Subcutaneous abdominal adipose tissue (tissue), 5 donors: Measurements from ENCODE around the gene MACF1.

Experiments
- H3K27ac ChIP-seq: one replicate; pipeline ENCODE4 v1.7.0; 2013; ENCODE audit warnings: low read depth, mild to moderate bottlenecking, inconsistent platforms, low read length, moderate library complexity
- H3K27me3 ChIP-seq, 5 donors: one replicate each; pipeline ENCODE4 v1.7.0; 2013; ENCODE audit warnings: low read length in 5 of 5, inconsistent platforms in 1 of 5; ENCODE audit not compliant: control insufficient read depth in 5 of 5, insufficient read depth in 4 of 5
- H3K36me3 ChIP-seq, 5 donors: one replicate each; pipeline ENCODE4 v1.7.0; 2013; ENCODE audit warnings: low read length in 5 of 5; ENCODE audit not compliant: control insufficient read depth in 5 of 5, insufficient read depth in 5 of 5
- H3K4me1 ChIP-seq, 5 donors: one replicate each; pipeline ENCODE4 v1.7.0; 2013; ENCODE audit warnings: low read length in 5 of 5, mild to moderate bottlenecking in 3 of 5, moderate library complexity in 1 of 5; ENCODE audit not compliant: control insufficient read depth in 5 of 5, insufficient read depth in 5 of 5
- H3K4me3 ChIP-seq, 5 donors: one replicate each; pipeline ENCODE4 v1.7.0; 2013; ENCODE audit warnings: low read length in 5 of 5, low read depth in 1 of 5
- H3K9ac ChIP-seq, 5 donors: one replicate each; pipeline ENCODE4 v1.7.0; 2013; ENCODE audit warnings: low read length in 5 of 5, mild to moderate bottlenecking in 4 of 5, moderate library complexity in 3 of 5
- H3K9me3 ChIP-seq, 5 donors: one replicate each; pipeline ENCODE4 v1.7.0; 2013; ENCODE audit warnings: low read length in 5 of 5; ENCODE audit not compliant: control insufficient read depth in 5 of 5
- donor health status: healthy.
- donor health status: healthy.
- donor health status: healthy.
- donor health status: healthy.
- donor health status: healthy.

Gene MACF1

DNA sequence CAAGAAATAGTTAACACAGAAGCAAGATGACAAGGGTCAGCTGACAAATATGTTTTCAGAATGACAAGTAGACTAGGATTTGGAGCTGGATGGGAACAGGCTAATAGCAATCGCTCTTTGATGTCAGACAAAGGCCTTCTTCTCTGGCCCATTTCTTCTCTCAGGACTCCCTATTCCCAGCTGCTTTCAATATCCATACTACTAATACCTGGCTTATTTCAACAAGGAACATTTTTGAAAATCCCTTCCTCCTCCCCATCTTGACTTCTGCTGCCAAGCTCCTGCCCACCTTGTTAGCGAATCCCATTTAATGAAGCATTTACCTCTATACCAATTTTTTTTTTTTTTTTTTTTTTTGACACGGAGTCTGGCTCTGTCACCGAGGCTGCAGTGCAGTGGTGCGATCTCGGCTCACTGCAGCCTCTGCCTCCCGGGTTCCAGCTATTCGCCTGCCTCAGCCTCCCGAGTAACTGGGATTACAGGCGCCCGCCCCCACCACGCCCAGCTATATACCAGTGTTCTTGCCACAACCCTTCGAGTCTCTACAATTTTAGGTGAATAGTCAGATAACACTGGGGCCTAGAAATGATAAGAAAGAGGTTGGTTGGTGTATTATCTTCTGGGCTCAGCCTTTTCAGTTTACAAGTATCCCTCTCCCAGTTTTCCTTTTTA lies 68.4 kb downstream of the MACF1 start:
- Histone ChIP-seq H3K9ac (peak overlapping the region in 2 of 5 donors; percentile 22 to 26), H3K4me1 (peaks cover 4 to 42% (median 35%) of the 10 kb centered on the region in 5 donors), H3K36me3 (peaks cover 0 to 6% (median 0%) of the 10 kb centered on the region in 5 donors), H3K9me3 (no peaks in the 10 kb centered on the region), H3K27me3 (no peaks in the 10 kb centered on the region), H3K27ac (peak overlapping the region; percentile 43), H3K4me3 (no peak overlapping the region)

DNA sequence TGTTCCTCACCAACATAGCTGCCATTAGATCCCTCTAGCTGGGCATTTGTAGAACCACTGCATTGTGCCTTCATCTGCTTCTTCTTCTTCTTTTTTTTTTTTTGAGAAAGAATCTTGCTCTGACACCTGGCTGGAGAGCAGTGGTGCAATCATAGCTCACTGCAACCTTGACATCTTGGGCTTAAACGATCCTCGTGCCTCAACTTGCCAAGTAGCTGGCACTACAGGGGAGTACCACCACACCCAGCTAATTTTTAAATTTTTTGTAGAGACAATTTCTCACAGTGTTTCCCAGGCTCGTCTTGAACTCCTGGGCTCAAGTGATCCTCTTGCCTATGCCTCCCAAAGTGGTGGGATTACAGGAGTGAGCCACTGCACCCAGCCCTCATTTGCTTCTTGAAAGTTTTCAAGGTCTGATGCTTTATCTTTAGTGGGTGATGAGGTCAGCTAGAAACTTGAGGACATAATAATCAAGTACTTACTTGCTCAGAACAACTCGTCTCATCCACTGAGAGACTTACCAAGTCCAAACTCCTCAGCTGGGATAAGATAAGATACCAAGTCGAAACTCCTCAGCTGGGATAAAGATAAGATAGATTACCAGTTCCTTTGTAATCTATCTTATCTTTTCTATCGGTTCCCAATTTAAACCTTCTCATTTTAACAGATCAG lies 71.5 kb downstream of the MACF1 start:
- peaks cover 0 to 15% (median 7%) of the 10 kb centered on the region in 5 donors for H3K4me1 ChIP-seq
- H3K9me3 ChIP-seq = no peaks in the 10 kb centered on the region

DNA sequence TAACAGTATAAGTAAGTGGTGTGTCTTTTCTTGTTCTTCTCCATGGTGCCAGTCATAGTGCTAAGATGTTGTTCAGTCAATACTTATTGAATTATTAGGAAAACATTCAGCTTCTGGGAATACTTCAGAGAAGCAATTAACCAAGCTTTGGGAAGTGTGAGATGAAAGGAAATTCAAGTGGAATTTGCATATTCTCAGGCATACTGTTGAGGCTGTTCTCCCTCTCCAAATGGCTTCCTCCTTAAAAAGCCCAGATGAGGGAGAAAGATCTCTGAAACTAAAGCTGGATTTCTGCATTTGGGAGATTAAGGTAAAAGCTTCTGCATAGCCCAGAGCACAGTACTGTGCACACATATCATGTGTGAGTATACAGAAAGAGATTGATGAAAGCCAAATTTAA lies 73.4 kb downstream of the MACF1 start:
- Histone ChIP-seq H3K9ac (no peak overlapping the region), H3K9me3 (no peaks in the 10 kb centered on the region), H3K27ac (no peak overlapping the region), H3K4me3 (no peak overlapping the region), H3K27me3 (no peaks in the 10 kb centered on the region), H3K4me1 (peaks cover 0 to 4% (median 0%) of the 10 kb centered on the region in 5 donors), H3K36me3 (peaks cover 5 to 10% (median 8%) of the 10 kb centered on the region in 5 donors)

More for the DNA sequence above, 71.5 kb downstream of the MACF1 start:
- no peak overlapping the region for H3K9ac ChIP-seq
- no peaks in the 10 kb centered on the region for H3K27me3 ChIP-seq
- no peak overlapping the region for H3K27ac ChIP-seq
- no peak overlapping the region for H3K4me3 ChIP-seq
- no peaks in the 10 kb centered on the region for H3K36me3 ChIP-seq

DNA sequence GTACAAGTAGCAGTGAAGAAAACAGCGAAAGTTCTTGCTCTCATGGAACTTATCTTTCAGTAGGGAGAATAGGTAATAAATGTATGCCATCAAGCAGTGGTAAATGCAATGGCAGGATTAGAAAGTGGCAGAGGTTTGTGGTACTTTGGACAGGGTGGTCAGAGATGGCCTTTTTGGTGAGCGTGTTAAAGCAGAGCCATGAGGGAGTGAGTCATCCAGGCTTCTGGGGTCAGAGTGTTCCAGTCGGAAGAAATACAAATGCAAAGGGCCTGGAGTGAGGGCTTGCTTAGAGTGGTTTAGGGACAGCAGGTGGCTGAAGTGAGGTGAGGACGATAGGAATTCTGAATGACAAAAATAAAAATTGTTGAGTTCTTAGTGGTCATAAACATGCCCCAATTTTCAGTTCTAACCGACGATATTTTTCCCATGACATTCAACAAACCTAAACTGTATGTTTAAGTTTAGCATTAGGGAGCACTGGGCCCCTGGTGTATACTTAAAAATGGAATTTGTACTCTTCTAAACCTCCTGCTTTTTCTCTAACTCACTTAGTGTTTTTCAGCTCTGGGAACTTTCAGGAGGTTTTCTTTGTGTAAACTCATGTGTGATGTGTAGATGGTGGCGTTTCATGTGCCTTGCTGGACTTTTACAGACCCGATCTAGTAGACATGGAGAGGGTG lies 78.2 kb downstream of the MACF1 start:
- no peak overlapping the region for H3K9ac ChIP-seq
- peaks cover 3 to 18% (median 9%) of the 10 kb centered on the region in 5 donors for H3K4me1 ChIP-seq
- H3K27ac ChIP-seq = no peak overlapping the region
- H3K9me3 ChIP-seq = no peaks in the 10 kb centered on the region
- no peaks in the 10 kb centered on the region for H3K27me3 ChIP-seq
- H3K4me3 ChIP-seq = no peak overlapping the region
- peaks cover 37 to 53% (median 48%) of the 10 kb centered on the region in 5 donors for H3K36me3 ChIP-seq

DNA sequence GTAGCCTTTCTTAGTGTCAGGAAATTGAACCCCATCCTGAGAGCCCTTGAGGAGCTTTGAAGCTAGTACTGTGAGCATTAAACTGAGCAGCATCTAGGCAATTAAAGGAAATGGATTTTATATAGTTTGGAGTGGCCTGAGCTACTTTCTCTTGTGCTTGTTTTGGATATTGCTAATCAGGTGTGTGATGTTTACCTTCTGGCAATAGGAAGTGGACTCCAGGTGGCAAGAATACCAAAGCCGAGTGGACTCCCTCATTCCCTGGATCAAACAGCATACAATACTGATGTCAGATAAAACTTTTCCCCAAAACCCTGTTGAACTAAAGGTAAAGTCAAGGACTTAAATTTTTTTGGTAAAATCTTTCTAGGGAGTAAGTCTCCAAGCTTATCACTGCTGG lies 79.4 kb downstream of the MACF1 start:
- Histone ChIP-seq H3K27ac (no peak overlapping the region), H3K36me3 (peaks cover 43 to 63% (median 58%) of the 10 kb centered on the region in 5 donors), H3K9me3 (no peaks in the 10 kb centered on the region)

DNA sequence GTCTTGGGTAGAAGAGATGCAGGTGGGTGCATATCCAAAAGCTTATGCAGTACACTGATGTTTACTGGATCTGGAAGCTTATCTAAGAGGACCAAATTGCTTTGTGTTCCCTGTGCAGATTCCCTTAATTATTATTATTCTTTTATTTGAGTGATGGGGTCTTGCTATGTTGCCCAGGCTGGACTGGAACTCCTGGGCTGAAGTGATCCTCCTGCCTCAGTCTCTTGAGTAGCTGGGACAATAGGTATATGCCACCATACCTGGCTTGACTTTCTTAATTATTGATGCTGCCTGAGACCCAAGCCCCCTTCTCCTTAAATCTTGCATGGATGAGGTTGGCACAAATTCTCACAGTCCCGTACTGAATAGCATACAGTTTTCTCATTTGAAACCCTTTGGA lies 83.0 kb downstream of the MACF1 start:
- H3K9ac ChIP-seq = no peak overlapping the region
- no peaks in the 10 kb centered on the region for H3K27me3 ChIP-seq
- H3K4me3 ChIP-seq = no peak overlapping the region
- H3K27ac ChIP-seq = no peak overlapping the region
- H3K4me1 ChIP-seq = peaks cover 3 to 15% (median 9%) of the 10 kb centered on the region in 5 donors
- H3K9me3 ChIP-seq = no peaks in the 10 kb centered on the region
- peaks cover 51 to 77% (median 65%) of the 10 kb centered on the region in 5 donors for H3K36me3 ChIP-seq

More for the DNA sequence above, 79.4 kb downstream of the MACF1 start:
- no peak overlapping the region for H3K9ac ChIP-seq
- no peak overlapping the region for H3K4me3 ChIP-seq
- peaks cover 3 to 15% (median 9%) of the 10 kb centered on the region in 5 donors for H3K4me1 ChIP-seq
- no peaks in the 10 kb centered on the region for H3K27me3 ChIP-seq

DNA sequence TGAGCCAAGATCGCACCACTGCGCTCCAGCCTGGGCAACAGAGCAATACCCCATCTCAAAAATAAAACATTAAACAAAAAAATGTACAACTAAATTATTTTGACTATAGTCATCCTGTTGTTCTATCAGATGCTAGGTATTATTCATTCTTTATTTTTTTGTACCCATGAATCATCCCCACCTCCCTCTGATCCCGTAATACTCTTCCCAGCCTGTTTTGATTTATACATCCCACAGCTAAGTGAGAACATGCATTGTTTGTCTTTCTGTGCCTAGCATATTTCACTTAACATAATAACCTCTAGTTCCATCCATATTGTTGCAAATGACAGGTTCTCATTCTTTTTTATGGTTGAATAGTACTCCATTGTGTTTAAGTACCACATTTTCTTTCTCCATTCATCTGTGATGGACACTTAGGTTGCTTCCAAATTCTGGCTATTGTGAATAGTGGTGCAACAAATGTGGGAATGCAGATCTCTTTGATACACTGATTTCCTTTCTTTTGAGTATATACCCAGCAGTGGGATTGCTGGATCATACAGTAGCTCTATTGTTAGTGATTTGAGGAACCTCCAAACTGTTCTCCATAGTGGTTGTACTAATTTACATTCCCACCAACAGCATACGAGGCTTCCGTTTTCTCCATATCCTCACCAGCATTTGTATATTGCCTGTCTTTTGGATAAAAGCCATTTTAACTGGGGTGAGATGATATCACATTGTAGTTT lies 84.4 kb downstream of the MACF1 start:
- Histone ChIP-seq H3K4me3 (no peak overlapping the region), H3K9ac (no peak overlapping the region), H3K27ac (no peak overlapping the region), H3K4me1 (peaks cover 3 to 15% (median 9%) of the 10 kb centered on the region in 5 donors), H3K36me3 (peaks cover 51 to 77% (median 66%) of the 10 kb centered on the region in 5 donors), H3K27me3 (no peaks in the 10 kb centered on the region), H3K9me3 (no peaks in the 10 kb centered on the region)

DNA sequence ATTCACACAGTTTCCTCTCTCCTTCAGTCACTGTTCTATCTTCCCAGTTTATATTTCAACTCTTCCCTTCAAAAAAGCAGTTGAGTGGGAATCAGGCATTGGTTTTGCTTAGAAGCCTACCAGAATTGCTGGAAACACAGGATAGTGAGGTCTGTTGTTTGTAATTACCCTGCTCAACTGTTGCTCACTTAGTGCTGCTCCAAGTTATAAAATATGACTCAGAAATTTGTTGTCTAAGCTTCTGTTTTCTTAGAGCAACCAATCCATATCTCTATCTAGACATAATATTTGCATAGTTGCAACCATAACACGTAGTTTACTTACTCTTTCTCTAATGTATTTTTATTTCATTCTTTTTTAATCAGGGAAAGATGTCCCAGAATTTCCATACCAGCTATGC lies 87.9 kb downstream of the MACF1 start:
- Histone ChIP-seq H3K27ac (no peak overlapping the region), H3K27me3 (no peaks in the 10 kb centered on the region), H3K9me3 (no peaks in the 10 kb centered on the region), H3K36me3 (peaks cover 51 to 73% (median 60%) of the 10 kb centered on the region in 5 donors), H3K4me3 (no peak overlapping the region), H3K4me1 (peaks cover 0 to 4% (median 0%) of the 10 kb centered on the region in 5 donors), H3K9ac (no peak overlapping the region)

DNA sequence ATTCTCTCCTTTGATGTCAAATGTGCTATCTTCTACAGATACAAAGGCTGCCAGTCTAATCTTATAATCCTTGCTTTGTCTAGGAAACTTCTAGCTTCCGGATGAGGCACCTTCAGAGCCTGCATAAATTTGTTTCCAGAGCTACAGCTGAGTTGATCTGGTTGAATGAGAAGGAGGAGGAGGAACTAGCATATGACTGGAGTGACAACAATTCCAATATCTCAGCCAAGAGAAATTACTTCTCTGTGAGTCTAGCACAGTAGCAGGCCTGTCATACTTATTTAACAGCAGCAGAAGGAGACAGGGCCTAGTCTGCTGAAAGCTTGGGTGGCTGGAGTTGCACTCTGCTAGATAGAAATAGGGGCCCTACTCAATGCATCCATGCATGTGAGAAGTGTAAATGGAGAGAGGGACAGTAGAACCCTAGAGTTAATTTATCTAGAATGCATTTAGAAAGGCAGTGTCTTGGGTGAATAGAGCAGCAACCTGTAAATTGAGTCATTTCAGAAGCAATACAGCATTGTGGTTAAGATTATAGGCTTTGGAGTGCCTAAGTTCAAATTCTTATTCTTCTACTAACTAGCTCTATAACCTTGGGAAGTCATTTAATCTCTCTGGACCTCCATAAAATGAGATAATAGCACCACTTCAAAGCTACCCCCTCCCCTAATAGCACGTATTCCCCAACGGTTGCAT lies 89.0 kb downstream of the MACF1 start:
- Histone ChIP-seq H3K27ac (no peak overlapping the region), H3K4me3 (no peak overlapping the region), H3K4me1 (peaks cover 0 to 4% (median 0%) of the 10 kb centered on the region in 5 donors), H3K36me3 (peaks cover 49 to 70% (median 55%) of the 10 kb centered on the region in 5 donors), H3K9me3 (no peaks in the 10 kb centered on the region), H3K9ac (no peak overlapping the region), H3K27me3 (no peaks in the 10 kb centered on the region)
